Keratinocyte (primary cell): ENCODE data around the gene SLC25A24. TPM values are rescaled to one million over a fixed set of nuclear protein-coding genes. Genes with fewer than 3 reads are reported as not detected.
A peak's percentile ranks its signal among the peaks of the same experiment; 100 is the strongest.
"Not testable (repeated sequence)": the region's sequence is repeated elsewhere in the genome, so short reads cannot be mapped to it uniquely, and the experiment has no call there.

Experiments
- DNase-seq: peaks from one replicate; pipeline ENCODE4 v3.0.0-alpha.2; 2011; ENCODE audit warnings: low read depth, missing footprints, low spot score
- FAIRE-seq: peaks from 2 replicates; lab custom pipeline; 2011; peaks lifted over from hg19 to GRCh38; lab: Jason Lieb, UNC
- H2AFZ ChIP-seq: 2 replicates; pipeline ENCODE4 v1.6.0; 2012; ENCODE audit warnings: low read length, control low read depth, inconsistent platforms; ENCODE audit not compliant: control insufficient read depth
- H3K27ac ChIP-seq: 2 replicates; pipeline ENCODE4 v1.5.1; 2011; ENCODE audit warnings: low read length; ENCODE audit not compliant: control insufficient read depth, insufficient read depth
- H3K27me3 ChIP-seq: 3 replicates; pipeline ENCODE4 v1.6.0; 2011; ENCODE audit warnings: low read length; ENCODE audit not compliant: control insufficient read depth, insufficient read depth; ENCODE audit errors: extremely low read depth
- H3K36me3 ChIP-seq, 2 experiments: 2 replicates in 1 of 2; 3 replicates in 1 of 2; pipeline ENCODE4 v1.5.1; 2011; ENCODE audit warnings: low read length in 2 of 2, mild to moderate bottlenecking in 1 of 2; ENCODE audit not compliant: control insufficient read depth in 2 of 2, insufficient read depth in 2 of 2; ENCODE audit errors: extremely low read depth in 1 of 2
- H3K4me1 ChIP-seq: 3 replicates; pipeline ENCODE4 v1.5.1; 2011; ENCODE audit warnings: low read length; ENCODE audit not compliant: control insufficient read depth, insufficient read depth; ENCODE audit errors: extremely low read depth
- H3K4me2 ChIP-seq: 3 replicates; pipeline ENCODE4 v1.6.0; 2011; ENCODE audit warnings: low read depth, low read length; ENCODE audit not compliant: control insufficient read depth, insufficient read depth; ENCODE audit errors: extremely low read depth
- H3K4me3 ChIP-seq, 3 experiments: fragments of 200-600 bp in 1 of 3; sonication (generic) in 1 of 3; 2 replicates in 2 of 3; 3 replicates in 1 of 3; pipeline ENCODE4 v1.5.1; 2011 to 2016; ENCODE audit warnings: low read length in 3 of 3, mild to moderate bottlenecking in 3 of 3, control low read depth in 2 of 3, inconsistent platforms in 1 of 3, low read depth in 1 of 3, mixed read lengths in 1 of 3, mixed run types in 1 of 3, moderate library complexity in 1 of 3; ENCODE audit not compliant: control insufficient read depth in 2 of 3, insufficient read depth in 2 of 3; ENCODE audit errors: extremely low read depth in 1 of 3
- H3K79me2 ChIP-seq: 2 replicates; pipeline ENCODE4 v1.6.0; 2012; ENCODE audit warnings: low read length; ENCODE audit not compliant: control insufficient read depth, insufficient read depth
- H3K9ac ChIP-seq: 3 replicates; pipeline ENCODE4 v1.6.0; 2011; ENCODE audit warnings: low read length; ENCODE audit not compliant: control insufficient read depth, insufficient read depth; ENCODE audit errors: extremely low read depth
- H3K9me1 ChIP-seq: 3 replicates; pipeline ENCODE4 v1.6.0; 2011; ENCODE audit warnings: low read length; ENCODE audit not compliant: control insufficient read depth, insufficient read depth; ENCODE audit errors: extremely low read depth
- H3K9me3 ChIP-seq: 2 replicates; pipeline ENCODE4 v1.5.1; 2012; ENCODE audit warnings: low read depth, low read length; ENCODE audit not compliant: control insufficient read depth
- H4K20me1 ChIP-seq: 3 replicates; pipeline ENCODE4 v1.6.0; 2011; ENCODE audit warnings: low read length; ENCODE audit not compliant: control insufficient read depth, insufficient read depth; ENCODE audit errors: extremely low read depth
- EZH2 ChIP-seq: IDR thresholded peaks from one replicate; pipeline ENCODE4 v1.6.1; 2012; ENCODE audit warnings: inconsistent platforms, mild to moderate bottlenecking, low read length, moderate library complexity
- dilution Hi-C: fragments of 300-500 bp; cut with MboI; formaldehyde crosslinking; loops from one replicate; pipeline ENCODE4 v1.7.0; 2020; ENCODE audit warnings: low sequenced_read_pairs; ENCODE audit not compliant: extremely low pct_ligation_motif_present
- polyA minus RNA-seq, 3 experiments: library from RNA; depleted of rRNA, polyadenylated mRNA; stranded (reverse); fragments of >200 nt; gene quantifications; 1 replicate in 1 of 3; 2 replicates in 1 of 3; 3 replicates in 1 of 3; pipeline ENCODE4 v1.2.3, GENCODE V29; 2011
- polyA plus RNA-seq, 5 experiments: library from polyadenylated mRNA; depleted of rRNA in 3 of 5; stranded (reverse) in 3 of 5; stranded (forward) in 1 of 5; unstranded in 1 of 5; fragments of >200 nt; gene quantifications; 1 replicate in 1 of 5; 2 replicates in 3 of 5; 3 replicates in 1 of 5; pipeline versions ENCODE4 v1.2.1 to v1.2.3, GENCODE V29; 2011 to 2012; ENCODE audit warnings: missing spikeins in 2 of 5, low read depth in 1 of 5, low replicate concordance in 1 of 5
- TF ChIP-seq, protein P1 (sequence below), 3 experiments: IDR thresholded peaks in 1 of 3; conservative IDR thresholded peaks in 1 of 3; optimal IDR thresholded peaks in 1 of 3; 2 replicates in 2 of 3; 3 replicates in 1 of 3; pipeline versions ENCODE3 to v1.5.1; 2011; ENCODE audit warnings: low read length in 3 of 3, mild to moderate bottlenecking in 3 of 3, moderate library complexity in 2 of 3, control low read depth in 1 of 3, inconsistent platforms in 1 of 3; ENCODE audit not compliant: insufficient read depth in 2 of 3; ENCODE audit errors: extremely low read depth in 1 of 3

Gene SLC25A24
- polyA plus RNA-seq (35.3 to 58.9 TPM (median 36.0 TPM) in 3 replicates), polyA minus RNA-seq (16.1 to 44.2 TPM (median 28.8 TPM) in 3 replicates)
- polyA plus RNA-seq (2011; ENCODE audit: low read depth) = 26.6 TPM
- 25.9 and 49.9 TPM in 2 replicates for polyA plus RNA-seq (2011; cell fraction: cytosol; rRNA removed)
- polyA plus RNA-seq (2011; cell fraction: nucleus; rRNA removed) = 30.8 and 45.2 TPM in 2 replicates
- 15.3 and 34.6 TPM in 2 replicates for polyA plus RNA-seq (2012; ENCODE audit: low replicate concordance)
- 40.5 TPM for polyA minus RNA-seq (2011; cell fraction: cytosol; rRNA and poly(A)+ RNA removed)
- 26.9 and 47.0 TPM in 2 replicates for polyA minus RNA-seq (2011; cell fraction: nucleus; rRNA and poly(A)+ RNA removed)

GRCh38 chr1:108199781-108200686, at the start of gene SLC25A24:
TSS of gene SLC25A24 (minus strand) at chr1:108200343. CDS start at chr1:108200138, 205 bp downstream.
- Histone ChIP-seq H3K9me3 (no peaks in the 10 kb centered on the region), H3K4me2 (peak within 1 kb of the TSS; percentile 82), H3K36me3 (peaks cover 2 to 10% of the 10 kb centered on the region in 2 experiments), H3K4me1 (peaks cover 10% of the 10 kb centered on the region), H3K4me3 (peak within 1 kb of the TSS; percentile 74 to 97 (median 77)), H3K79me2 (peaks cover 49% of the 10 kb centered on the region), H2AFZ (peak within 1 kb of the TSS; percentile 93), H3K27me3 (no peaks in the 10 kb centered on the region), H3K9me1 (no peaks in the 10 kb centered on the region), H4K20me1 (no peaks in the 10 kb centered on the region), H3K9ac (peak within 1 kb of the TSS; percentile 87), H3K27ac (peak within 1 kb of the TSS; percentile 38)
- DNase-seq (no peak), FAIRE-seq (no peak)
- dilution Hi-C loops = no loop called here
- no peak for TF ChIP-seq EZH2
- TF ChIP-seq, protein P1, sequence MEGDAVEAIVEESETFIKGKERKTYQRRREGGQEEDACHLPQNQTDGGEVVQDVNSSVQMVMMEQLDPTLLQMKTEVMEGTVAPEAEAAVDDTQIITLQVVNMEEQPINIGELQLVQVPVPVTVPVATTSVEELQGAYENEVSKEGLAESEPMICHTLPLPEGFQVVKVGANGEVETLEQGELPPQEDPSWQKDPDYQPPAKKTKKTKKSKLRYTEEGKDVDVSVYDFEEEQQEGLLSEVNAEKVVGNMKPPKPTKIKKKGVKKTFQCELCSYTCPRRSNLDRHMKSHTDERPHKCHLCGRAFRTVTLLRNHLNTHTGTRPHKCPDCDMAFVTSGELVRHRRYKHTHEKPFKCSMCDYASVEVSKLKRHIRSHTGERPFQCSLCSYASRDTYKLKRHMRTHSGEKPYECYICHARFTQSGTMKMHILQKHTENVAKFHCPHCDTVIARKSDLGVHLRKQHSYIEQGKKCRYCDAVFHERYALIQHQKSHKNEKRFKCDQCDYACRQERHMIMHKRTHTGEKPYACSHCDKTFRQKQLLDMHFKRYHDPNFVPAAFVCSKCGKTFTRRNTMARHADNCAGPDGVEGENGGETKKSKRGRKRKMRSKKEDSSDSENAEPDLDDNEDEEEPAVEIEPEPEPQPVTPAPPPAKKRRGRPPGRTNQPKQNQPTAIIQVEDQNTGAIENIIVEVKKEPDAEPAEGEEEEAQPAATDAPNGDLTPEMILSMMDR (optimal IDR thresholded peaks at IDR 0.05 in 1 of 3, IDR thresholded peaks at IDR 0.05 in 1 of 3, conservative IDR thresholded peaks at IDR 0.05 in 1 of 3; ENCODE audit: extremely low read depth in 1 of 3, insufficient read depth in 2 of 3, low read length in 3 of 3) = no peak

DNA sequence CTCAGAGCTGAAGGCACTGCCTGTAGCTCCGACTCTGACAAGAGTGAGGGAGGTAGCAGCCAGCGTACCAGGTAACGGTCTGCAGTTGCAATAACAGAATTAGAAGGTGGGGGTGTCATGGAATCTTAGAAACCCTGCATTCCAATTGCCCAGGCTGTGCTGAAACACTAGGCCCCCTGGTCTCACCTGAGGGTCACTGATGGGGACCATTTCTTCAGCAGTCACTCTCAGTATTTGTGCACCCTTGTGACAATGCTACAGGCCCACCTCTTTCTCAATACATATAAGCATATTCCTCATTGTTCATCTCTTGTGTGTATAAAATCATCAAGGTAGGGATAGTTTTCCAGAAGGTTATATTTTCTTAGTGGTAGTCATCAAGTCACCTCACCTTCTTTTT, 43.8 kb upstream of the SLC25A24 start, which contains the start of gene NBPF4:
TSS of gene NBPF4 (minus strand) at position 101 of the 400 bp plus-strand sequence. CDS start 315 bp downstream, outside the sequence.
- H3K4me1 ChIP-seq, H3K79me2 ChIP-seq, FAIRE-seq, DNase-seq, H3K4me2 ChIP-seq, H3K9ac ChIP-seq, H3K4me3 ChIP-seq, H2AFZ ChIP-seq, H3K9me1 ChIP-seq, H4K20me1 ChIP-seq, H3K36me3 ChIP-seq, H3K27me3 ChIP-seq, H3K9me3 ChIP-seq, H3K27ac ChIP-seq, dilution Hi-C loops: not testable (repeated sequence)

DNA sequence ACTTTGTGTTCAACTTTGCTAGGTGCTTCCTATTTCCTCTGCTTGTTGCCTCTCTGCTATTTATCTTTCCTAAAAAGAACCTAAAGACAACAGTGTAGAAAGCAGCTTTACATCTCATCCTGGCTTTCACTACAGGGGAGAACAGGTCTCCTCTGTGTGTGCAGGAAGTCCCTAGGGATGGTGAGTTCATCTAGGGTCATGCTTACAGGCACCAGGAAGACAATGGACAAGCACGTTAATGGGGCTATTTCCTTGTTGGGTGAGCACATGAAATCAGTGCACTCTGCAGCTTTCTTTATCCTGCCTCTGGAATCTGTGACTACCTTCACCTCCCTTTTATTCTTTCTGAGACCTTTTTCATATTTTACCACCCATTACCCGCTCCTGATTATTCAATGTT, 39.3 kb upstream of the SLC25A24 start:
- H3K27ac ChIP-seq = not testable (repeated sequence)

GRCh38 chr1:108235308-108235707, 35.2 kb upstream of the SLC25A24 start:
- dilution Hi-C loops, H3K4me2 ChIP-seq, H3K27me3 ChIP-seq, H3K9me3 ChIP-seq, H3K9ac ChIP-seq, H3K36me3 ChIP-seq, H3K4me3 ChIP-seq, FAIRE-seq, H3K27ac ChIP-seq, H4K20me1 ChIP-seq, DNase-seq, H3K9me1 ChIP-seq, H2AFZ ChIP-seq, H3K79me2 ChIP-seq, H3K4me1 ChIP-seq: not testable (repeated sequence)

More for the DNA sequence above, 39.3 kb upstream of the SLC25A24 start:
- H3K9me1 ChIP-seq, H4K20me1 ChIP-seq, H3K4me1 ChIP-seq, DNase-seq, H3K27me3 ChIP-seq, H3K36me3 ChIP-seq, H3K79me2 ChIP-seq, dilution Hi-C loops, H3K4me2 ChIP-seq, H2AFZ ChIP-seq, H3K4me3 ChIP-seq, FAIRE-seq, H3K9ac ChIP-seq, H3K9me3 ChIP-seq: not testable (repeated sequence)
